HG03039 (cell line): Measurements from ENCODE around the gene FMN1.

Experiments used
- ATAC-seq: cut with Tn5 transposase; IDR thresholded peaks from one replicate; pipeline ENCODE4 v1.9.1; 2021; ENCODE audit warnings: mild to moderate bottlenecking, moderate library complexity; ENCODE audit not compliant: unreplicated experiment

Gene FMN1

GRCh38 chr15:33126559-33127290 is 67.8 kb downstream of the FMN1 start:
- ATAC-seq: no peak

- ATAC-seq: no peak
These were observed 68.5 kb downstream of the FMN1 start for GRCh38 chr15:33125894-33126537.

- ATAC-seq: no peak
These were observed 69.7 kb downstream of the FMN1 start for GRCh38 chr15:33124811-33125210.

GRCh38 chr15:33124279-33124678 is 70.2 kb downstream of the FMN1 start:
- no peak for ATAC-seq

- no peak for ATAC-seq
These were observed 74.6 kb downstream of the FMN1 start for GRCh38 chr15:33119865-33120264.

GRCh38 chr15:33119273-33119672 is 75.2 kb downstream of the FMN1 start:
- no peak for ATAC-seq

- ATAC-seq: no peak
These were observed 78.3 kb downstream of the FMN1 start for GRCh38 chr15:33116198-33116597.

- no peak for ATAC-seq
These were observed 79.2 kb downstream of the FMN1 start for GRCh38 chr15:33115191-33115861.

GRCh38 chr15:33114374-33114717 is 80.2 kb downstream of the FMN1 start:
- no peak for ATAC-seq

GRCh38 chr15:33113666-33114373 is 80.7 kb downstream of the FMN1 start:
- ATAC-seq: no peak

- ATAC-seq: no peak
These were observed 81.9 kb downstream of the FMN1 start for GRCh38 chr15:33112541-33113105.

- no peak for ATAC-seq
These were observed 83.5 kb downstream of the FMN1 start for GRCh38 chr15:33111041-33111451.

- ATAC-seq: no peak
These were observed 85.2 kb downstream of the FMN1 start for GRCh38 chr15:33109345-33109744.

GRCh38 chr15:33108518-33108917 is 86.0 kb downstream of the FMN1 start:
- ATAC-seq: no peak

- no peak for ATAC-seq
These were observed 86.6 kb downstream of the FMN1 start for GRCh38 chr15:33107950-33108349.

GRCh38 chr15:33104212-33104611 is 90.3 kb downstream of the FMN1 start:
- ATAC-seq: no peak

- ATAC-seq: no peak
These were observed 93.5 kb downstream of the FMN1 start for GRCh38 chr15:33101036-33101435.

- no peak for ATAC-seq
These were observed 94.2 kb downstream of the FMN1 start for GRCh38 chr15:33100314-33100713.

- ATAC-seq: no peak
These were observed 94.8 kb downstream of the FMN1 start for GRCh38 chr15:33099739-33100138.

GRCh38 chr15:33099213-33099612 is 95.3 kb downstream of the FMN1 start:
- no peak for ATAC-seq
